AG04449 (cell line): Measurements from ENCODE around the gene EDN1.

Experiments
- CTCF ChIA-PET: fragments of 350-600 bp; formaldehyde crosslinking; extraction: SDS; loops from one replicate; lab custom pipeline; 2021; ENCODE audit warnings: antibody characterized with exemption; lab: Yijun Ruan, JAX
- POLR2A ChIA-PET: fragments of 400-600, 350-600 bp; formaldehyde crosslinking; extraction: SDS; loops from one replicate; lab custom pipeline; 2020; ENCODE audit warnings: antibody characterized with exemption, inconsistent platforms; lab: Yijun Ruan, JAX
- DNase-seq: peaks from one replicate; pipeline ENCODE4 v3.0.0-alpha.2; 2010; ENCODE audit warnings: low read depth, low spot score
- H3K4me3 ChIP-seq: 2 replicates; pipeline ENCODE4 v1.5.1; 2011; ENCODE audit warnings: low read depth, mild to moderate bottlenecking, control low read depth, low read length
- TF ChIP-seq, protein P1 (sequence below): IDR thresholded peaks from one replicate; pipeline ENCODE4 v1.5.1; 2011; ENCODE audit warnings: mild to moderate bottlenecking, moderate library complexity, low read length, control low read depth, inconsistent platforms; ENCODE audit not compliant: insufficient read depth; ENCODE audit errors: missing control alignments

EDN1 gene

GRCh38 chr6:12335131-12335527 is 45.0 kb downstream of the EDN1 start:
- CTCF ChIA-PET = interaction anchor here (0.7 to 1.9 kb wide), 2 partner anchors 15 to 270 kb away, joined by 3 to 5 read pairs; no protein-coding TSS in a partner anchor
- no peak for DNase-seq

DNA sequence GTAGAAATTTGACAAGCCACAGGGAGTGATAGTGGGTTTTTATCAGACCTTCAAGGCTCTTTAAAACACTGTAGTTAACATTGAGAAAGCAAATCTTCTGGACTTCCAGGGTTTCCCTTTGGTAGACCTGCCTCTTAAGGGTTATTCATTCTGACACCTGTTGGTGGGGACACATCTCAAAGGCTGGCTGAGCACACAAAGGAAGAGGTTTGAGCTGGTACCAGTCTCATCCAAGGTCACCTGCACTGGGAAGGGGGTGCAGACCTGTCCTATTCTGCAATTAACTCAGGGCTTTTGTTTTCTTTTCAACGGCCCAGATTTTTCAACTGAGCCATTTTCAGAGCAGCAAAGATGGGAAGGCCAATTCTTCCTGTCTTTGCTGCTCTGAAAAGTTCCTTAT is 45.6 kb downstream of the EDN1 start:
- H3K4me3 ChIP-seq = no peak overlapping the region
- CTCF ChIA-PET = interaction anchor here (1.1 to 1.9 kb wide), 2 partner anchors 22 to 269 kb away, joined by 3 to 5 read pairs; no protein-coding TSS in a partner anchor
- POLR2A ChIA-PET = no interaction called here
- TF ChIP-seq, protein P1, sequence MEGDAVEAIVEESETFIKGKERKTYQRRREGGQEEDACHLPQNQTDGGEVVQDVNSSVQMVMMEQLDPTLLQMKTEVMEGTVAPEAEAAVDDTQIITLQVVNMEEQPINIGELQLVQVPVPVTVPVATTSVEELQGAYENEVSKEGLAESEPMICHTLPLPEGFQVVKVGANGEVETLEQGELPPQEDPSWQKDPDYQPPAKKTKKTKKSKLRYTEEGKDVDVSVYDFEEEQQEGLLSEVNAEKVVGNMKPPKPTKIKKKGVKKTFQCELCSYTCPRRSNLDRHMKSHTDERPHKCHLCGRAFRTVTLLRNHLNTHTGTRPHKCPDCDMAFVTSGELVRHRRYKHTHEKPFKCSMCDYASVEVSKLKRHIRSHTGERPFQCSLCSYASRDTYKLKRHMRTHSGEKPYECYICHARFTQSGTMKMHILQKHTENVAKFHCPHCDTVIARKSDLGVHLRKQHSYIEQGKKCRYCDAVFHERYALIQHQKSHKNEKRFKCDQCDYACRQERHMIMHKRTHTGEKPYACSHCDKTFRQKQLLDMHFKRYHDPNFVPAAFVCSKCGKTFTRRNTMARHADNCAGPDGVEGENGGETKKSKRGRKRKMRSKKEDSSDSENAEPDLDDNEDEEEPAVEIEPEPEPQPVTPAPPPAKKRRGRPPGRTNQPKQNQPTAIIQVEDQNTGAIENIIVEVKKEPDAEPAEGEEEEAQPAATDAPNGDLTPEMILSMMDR = no peak
- no peak for DNase-seq

More at GRCh38 chr6:12335131-12335527, 45.0 kb downstream of the EDN1 start:
- TF ChIP-seq, protein P1 = no peak
- POLR2A ChIA-PET = no interaction called here
- H3K4me3 ChIP-seq = no peak overlapping the region

GRCh38 chr6:12336121-12336971 is 46.2 kb downstream of the EDN1 start:
- POLR2A ChIA-PET = no interaction called here
- CTCF ChIA-PET = interaction anchor here (1.1 to 1.9 kb wide), 2 partner anchors 23 to 269 kb away, joined by 3 to 5 read pairs; no protein-coding TSS in a partner anchor

DNA sequence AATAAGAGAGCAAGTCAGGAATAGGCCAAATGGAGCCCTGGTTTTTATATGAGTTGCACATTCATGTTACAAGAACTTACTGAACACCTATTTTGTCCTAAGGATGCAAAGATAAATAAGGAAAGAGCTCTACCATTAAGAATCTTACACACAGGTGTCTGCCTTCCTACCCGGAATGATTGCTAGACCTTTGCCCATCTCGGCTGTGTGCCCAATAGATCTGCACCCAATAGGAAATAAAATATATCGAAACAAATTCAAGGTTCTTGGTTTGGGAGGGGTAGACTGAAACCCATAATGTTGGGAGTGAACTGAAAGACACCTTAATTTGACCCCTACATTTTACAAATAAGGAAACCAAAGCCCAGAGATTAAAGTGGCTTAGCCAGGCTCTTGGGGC is 48.9 kb downstream of the EDN1 start:
- TF ChIP-seq, protein P1 = no peak
- POLR2A ChIA-PET = no interaction called here
- CTCF ChIA-PET = no interaction called here
- DNase-seq = no peak
- H3K4me3 ChIP-seq = no peak overlapping the region

More at GRCh38 chr6:12336121-12336971, 46.2 kb downstream of the EDN1 start:
- DNase-seq = no peak
- no peak overlapping the region for H3K4me3 ChIP-seq
- TF ChIP-seq, protein P1 = no peak

DNA sequence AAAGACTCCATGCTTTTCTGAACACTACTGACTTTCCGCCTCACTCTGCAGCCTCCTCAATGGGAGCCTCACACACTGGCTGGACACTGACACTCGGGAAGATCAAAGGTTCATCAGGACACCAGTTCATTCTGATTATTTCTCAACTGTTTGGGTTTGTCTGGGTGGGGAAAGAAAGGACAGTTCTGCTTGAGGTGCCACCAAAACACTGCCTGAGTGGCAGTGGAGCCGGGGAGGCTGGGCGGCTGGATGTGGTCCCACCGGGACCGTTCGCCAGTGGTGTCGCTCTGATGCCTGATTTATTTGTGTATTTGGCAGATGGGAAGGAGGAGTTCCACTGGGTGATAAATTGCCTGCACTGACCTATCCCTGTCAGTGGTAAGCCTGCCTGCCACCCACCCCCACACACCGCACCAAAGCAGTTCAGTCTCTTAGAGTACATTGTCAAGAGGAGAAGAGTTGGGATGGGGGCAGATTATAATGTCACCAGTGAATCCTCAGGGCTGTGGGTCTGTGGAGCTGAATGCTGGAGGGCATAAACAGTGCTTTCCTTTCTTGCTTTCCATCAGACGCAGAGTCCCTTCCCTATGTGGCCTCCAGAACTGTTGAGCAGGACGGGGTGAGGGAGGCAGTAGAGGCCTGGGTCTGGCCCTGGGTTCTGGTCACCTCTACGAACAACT is 49.8 kb downstream of the EDN1 start:
- POLR2A ChIA-PET = no interaction called here
- TF ChIP-seq, protein P1 = no peak
- CTCF ChIA-PET = no interaction called here
- DNase-seq = no peak
- no peak overlapping the region for H3K4me3 ChIP-seq

DNA sequence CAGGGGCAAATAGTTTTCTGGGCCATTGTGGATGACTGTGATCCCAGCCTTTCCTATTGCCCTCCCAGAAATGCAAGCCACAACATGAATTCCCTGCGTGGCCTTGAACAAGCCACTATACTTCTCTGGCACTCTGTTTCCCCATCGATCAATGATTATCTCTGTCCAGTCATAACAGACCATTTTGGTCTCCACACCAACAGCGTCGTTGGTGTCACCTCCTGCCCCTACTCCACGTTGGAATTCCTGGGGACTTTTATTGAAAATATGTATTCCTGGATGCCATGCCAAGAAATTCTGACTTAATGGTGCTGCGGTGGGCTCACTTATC is 50.3 kb downstream of the EDN1 start:
- TF ChIP-seq, protein P1 = no peak
- POLR2A ChIA-PET = no interaction called here
- DNase-seq = no peak
- no peak overlapping the region for H3K4me3 ChIP-seq
- CTCF ChIA-PET = no interaction called here
